GM12878 (cell line): Measurements from ENCODE around the gene IFT27. TPM values are rescaled to one million over a fixed set of nuclear protein-coding genes. Genes with fewer than 3 reads are reported as not detected.

Experiments used
- ATAC-seq: fragments of 200-7000 bp; cut with Tn5 transposase; 3 replicates; pipeline ENCODE4 v1.9.1; 2020; ENCODE audit warnings: mild to moderate bottlenecking, moderate library complexity
- BruUV-seq: library from RNA; stranded (reverse); fragments of 400-500 nt; replicated peaks from 2 replicates; lab custom pipeline; 2021; lab: Mats Ljungman, UMichigan
- CTCF ChIA-PET: fragments of 300-600 bp; sonication (Branson Sonifier 250); formaldehyde crosslinking; extraction: SDS; loops from one replicate; lab custom pipeline; 2021; ENCODE audit warnings: inconsistent platforms; lab: Yijun Ruan, JAX
- POLR2A ChIA-PET: fragments of 350-600 bp; formaldehyde crosslinking; extraction: SDS; loops from one replicate; lab custom pipeline; 2021; ENCODE audit warnings: inconsistent platforms; lab: Charles Lee
- RAD21 ChIA-PET: fragments of 300-600 bp; sonication (Branson Sonifier 250); formaldehyde crosslinking; loops from one replicate; lab custom pipeline; 2023; ENCODE audit warnings: antibody characterized with exemption; ENCODE audit not compliant: unreplicated experiment; lab: Charles Lee
- SMC1A ChIA-PET: fragments of 300-600 bp; sonication (Branson Sonifier 250); formaldehyde crosslinking; loops from one replicate; lab custom pipeline; 2023; ENCODE audit not compliant: unreplicated experiment, uncharacterized antibody; lab: Charles Lee
- DNase-seq: peaks from one replicate; pipeline ENCODE4 v3.0.0-alpha.2; 2011; ENCODE audit warnings: low read depth, low spot score
- FAIRE-seq: peaks from 3 replicates; lab custom pipeline; 2011; peaks lifted over from hg19 to GRCh38; lab: Jason Lieb, UNC
- H2AFZ ChIP-seq: 2 replicates; pipeline ENCODE4 v1.6.0; 2011; ENCODE audit warnings: low read depth, low read length, control low read depth; ENCODE audit not compliant: control insufficient read depth
- H3K27ac ChIP-seq: 2 replicates; pipeline ENCODE4 v1.5.1; 2011; ENCODE audit warnings: control low read depth; ENCODE audit not compliant: control insufficient read depth, insufficient read depth
- H3K27me3 ChIP-seq, 2 experiments: replicated peaks in 1 of 2; 2 replicates each; pipeline versions ENCODE4 v1.6.0 to v1.6.1; 2011; ENCODE audit warnings: low read length in 1 of 2; ENCODE audit not compliant: control insufficient read depth in 2 of 2, insufficient read depth in 2 of 2
- H3K36me3 ChIP-seq, 2 experiments: 2 replicates each; pipeline ENCODE4 v1.5.1; 2011; ENCODE audit warnings: low read length in 1 of 2; ENCODE audit not compliant: control insufficient read depth in 2 of 2, insufficient read depth in 2 of 2
- H3K4me1 ChIP-seq: 2 replicates; pipeline ENCODE4 v1.6.1; 2011; ENCODE audit warnings: mild to moderate bottlenecking, low read length, moderate library complexity, mixed read lengths; ENCODE audit not compliant: control insufficient read depth, insufficient read depth
- H3K4me2 ChIP-seq: 2 replicates; pipeline ENCODE4 v1.6.0; 2011; ENCODE audit warnings: control low read depth; ENCODE audit not compliant: control insufficient read depth, insufficient read depth
- H3K4me3 ChIP-seq: fragments of 200-600 bp; sonication (generic); 2 replicates; pipeline ENCODE4 v1.5.1; 2016
- H3K79me2 ChIP-seq: 2 replicates; pipeline ENCODE4 v1.6.0; 2011; ENCODE audit warnings: low read length; ENCODE audit not compliant: control insufficient read depth, insufficient read depth
- H3K9ac ChIP-seq: 2 replicates; pipeline ENCODE4 v1.8.0; 2011; ENCODE audit warnings: low read length, control low read depth, mixed read lengths; ENCODE audit not compliant: control insufficient read depth, insufficient read depth
- H3K9me3 ChIP-seq: replicated peaks from 3 replicates; pipeline ENCODE4 v1.5.1; 2011; ENCODE audit warnings: mild to moderate bottlenecking, low read length; ENCODE audit not compliant: control insufficient read depth, insufficient read depth
- H4K20me1 ChIP-seq: 2 replicates; pipeline ENCODE4 v1.6.0; 2011; ENCODE audit not compliant: control insufficient read depth, insufficient read depth
- CBX5 ChIP-seq: sonication (generic); IDR thresholded peaks from 2 replicates; pipeline ENCODE4 v1.6.1; 2016; ENCODE audit warnings: low read depth, moderate library complexity, mild to moderate bottlenecking, inconsistent platforms
- HDGF ChIP-seq: fragments of 450-650 bp; IDR thresholded peaks from 2 replicates; pipeline ENCODE4 v1.6.1; 2016; ENCODE audit warnings: antibody characterized with exemption
- RELA ChIP-seq: fragments of 450-650 bp; IDR thresholded peaks from 2 replicates; pipeline ENCODE4 v1.8.0; 2014; ENCODE audit warnings: borderline replicate concordance; ENCODE audit not compliant: partially characterized antibody
- WGBS: methylation state at CpG from one replicate; pipeline ENCODE4 v1.1.6; 2016; ENCODE audit warnings: low lambda C conversion rate; ENCODE audit not compliant: insufficient replicate concordance, insufficient coverage; ENCODE audit errors: missing lambda C conversion rate; 5-methylcytosine and 5-hydroxymethylcytosine counted together
- in situ Hi-C: fragments of 300-500 bp; cut with MboI; formaldehyde crosslinking; loops from 9 replicates; pipeline ENCODE4 v1.14.3; 2018; ENCODE audit warnings: mixed read lengths
- intact Hi-C: fragments of 100-400 bp; cut with micrococcal nuclease; formaldehyde crosslinking; loops from one replicate; pipeline ENCODE4 v1.14.2; 2022; ENCODE audit not compliant: unreplicated experiment
- polyA plus RNA-seq, 11 experiments: library from polyadenylated mRNA; depleted of rRNA in 4 of 11; unstranded in 6 of 11; stranded (reverse) in 5 of 11; fragments of >200 nt; fragmentation: Nextera tagmentation in 4 of 11; fragmentation: Illumina TruSeq in 1 of 11; extraction: Ambion mirVana in 4 of 11; extraction: Trizol in 1 of 11; gene quantifications; 1 replicate in 1 of 11; 2 replicates in 10 of 11; pipeline versions ENCODE4 v1.2.1 to v1.2.3, GENCODE V29; 2011 to 2016; ENCODE audit warnings: inconsistent platforms in 2 of 11, missing spikeins in 2 of 11, low read depth in 1 of 11
- total RNA-seq, 4 experiments: library from RNA; depleted of rRNA in 3 of 4; stranded (reverse); fragments of >200 nt in 3 of 4; fragmentation: Illumina TruSeq in 1 of 4; extraction: Trizol in 1 of 4; gene quantifications; 2 replicates each; pipeline versions ENCODE4 v1.2.1 to v1.2.3, GENCODE V29; 2013 to 2021

Gene IFT27
- total and polyA plus RNA-seq, 10 of the 15 experiments (the other 5 are each of a cell fraction or from before 2014, with no cell fraction given) = 2.7 to 32.5 (median 10.2) TPM

DNA sequence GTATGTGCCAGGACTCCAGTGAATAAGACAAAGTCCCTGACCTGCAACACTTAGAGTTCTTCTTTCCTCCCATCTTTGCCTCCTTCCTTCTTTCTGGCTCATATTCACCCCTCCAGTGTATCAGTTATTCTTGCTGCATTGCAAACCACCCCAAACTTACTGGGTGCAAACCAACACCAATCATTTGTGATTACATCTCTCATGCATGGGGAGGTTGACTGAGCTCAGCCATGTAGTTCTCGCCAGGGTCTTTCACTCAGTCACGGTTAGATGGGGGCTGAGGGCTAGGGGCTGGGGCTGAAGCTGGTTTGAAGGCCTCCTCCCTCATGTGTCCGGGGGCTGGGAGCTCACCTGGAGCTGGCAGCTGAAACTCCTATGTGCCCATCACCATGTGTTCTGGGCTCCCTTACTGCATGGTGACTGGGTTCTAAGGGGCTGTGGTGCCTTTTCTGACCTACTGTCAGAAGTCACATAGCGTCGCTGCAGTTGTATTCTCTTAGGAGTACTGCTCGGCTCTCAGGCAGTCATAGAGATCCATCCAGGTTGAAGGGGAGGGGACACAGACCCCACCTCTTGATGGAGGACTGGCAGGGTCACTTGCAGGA lies 37.4 kb downstream of the IFT27 start:
- RAD21 ChIA-PET = no interaction called here
- TF ChIP-seq RELA = no peak
- WGBS = 43% methylated on average over 6 of the region's 6 CpGs
- Histone ChIP-seq H2AFZ (no peak overlapping the region), H3K9me3 (no peaks in the 10 kb centered on the region), H3K79me2 (no peaks in the 10 kb centered on the region), H3K27me3 (no peaks in the 10 kb centered on the region; a peak in 1 of 4 replicates), H3K4me2 (no peak overlapping the region), H3K4me3 (no peak overlapping the region), H3K9ac (no peak overlapping the region), H4K20me1 (no peaks in the 10 kb centered on the region), H3K4me1 (no peaks in the 10 kb centered on the region), H3K27ac (no peak overlapping the region), H3K36me3 (no peaks in the 10 kb centered on the region)
- intact Hi-C loops (no loop called here), in situ Hi-C loops (no loop called here)
- POLR2A ChIA-PET = no interaction called here
- ATAC-seq = no peak
- CTCF ChIA-PET = no interaction called here
- SMC1A ChIA-PET = no interaction called here
- FAIRE-seq = no peak
- no TSS peak for BruUV-seq
- no peak for DNase-seq

DNA sequence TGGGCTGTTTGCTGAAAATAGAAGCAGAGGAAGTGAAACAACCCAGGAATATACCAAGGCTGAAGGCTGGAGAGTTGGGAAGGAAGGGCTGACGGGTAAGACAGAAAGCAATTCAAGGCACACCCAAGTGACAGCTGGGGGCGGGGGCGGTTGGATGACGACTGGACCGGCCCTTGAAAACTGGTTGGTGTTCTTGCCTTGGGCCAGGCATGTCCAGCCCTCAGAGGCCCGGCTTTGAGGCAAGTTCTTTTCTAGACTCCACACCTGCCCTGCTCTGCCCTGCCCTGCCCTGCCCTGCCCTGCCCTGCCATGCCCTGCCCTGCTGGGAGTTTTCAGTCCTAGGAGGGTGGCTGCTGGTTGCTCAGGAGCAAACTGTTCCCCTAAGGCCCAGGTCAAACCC lies 38.1 kb downstream of the IFT27 start:
- no peak overlapping the region for H3K4me3 ChIP-seq
- DNase-seq (no peak), FAIRE-seq (no peak), ATAC-seq (no peak)
- H3K79me2 ChIP-seq = no peaks in the 10 kb centered on the region
- H3K4me2 ChIP-seq = no peak overlapping the region
- H3K27me3 ChIP-seq = no peaks in the 10 kb centered on the region; a peak in 1 of 4 replicates
- no peak for TF ChIP-seq HDGF
- no peak for TF ChIP-seq CBX5
- H3K9ac ChIP-seq = no peak overlapping the region
- no peaks in the 10 kb centered on the region for H3K9me3 ChIP-seq
- no peaks in the 10 kb centered on the region for H4K20me1 ChIP-seq
- intact Hi-C loops (no loop called here), in situ Hi-C loops (no loop called here)
- WGBS = 30% methylated on average over 6 of the region's 6 CpGs
- H2AFZ ChIP-seq = no peak overlapping the region
- no TSS peak for BruUV-seq
- ChIA-PET CTCF (no interaction called here), SMC1A (no interaction called here), RAD21 (no interaction called here), POLR2A (no interaction called here)
- H3K36me3 ChIP-seq = no peaks in the 10 kb centered on the region
- H3K27ac ChIP-seq = no peak overlapping the region
- H3K4me1 ChIP-seq = no peaks in the 10 kb centered on the region
